Psoas muscle (tissue), 8 donors: ENCODE results near the gene FBXO22. TPM values are rescaled to one million over a fixed set of nuclear protein-coding genes. Genes with fewer than 3 reads are reported as not detected.

Experiments used
- ATAC-seq, 4 donors: fragments of 200-7000 bp; cut with Tn5 transposase; one replicate each; pipeline ENCODE4 v1.9.1; 2020; ENCODE audit warnings: moderate library complexity in 3 of 4, mild to moderate bottlenecking in 2 of 4
- DNase-seq, 2 donors: peaks; one replicate each; pipeline ENCODE4 v3.0.0-alpha.2; 2020
- H3K27ac ChIP-seq: fragments of 200-600 bp; one replicate; pipeline ENCODE4 v1.8.0; 2022
- H3K27me3 ChIP-seq, 3 donors: fragments of 200-600 bp in 1 of 3; one replicate each; pipeline versions ENCODE4 v1.6.1 to v1.8.0; 2013 to 2022; ENCODE audit warnings: low read length in 2 of 3, mild to moderate bottlenecking in 2 of 3, moderate library complexity in 1 of 3; ENCODE audit not compliant: insufficient read depth in 3 of 3
- H3K36me3 ChIP-seq, 2 donors: fragments of 200-600 bp in 1 of 2; one replicate each; pipeline versions ENCODE4 v1.6.1 to v1.8.0; 2013 to 2022; ENCODE audit warnings: low read depth in 1 of 2, mild to moderate bottlenecking in 1 of 2, moderate library complexity in 1 of 2; ENCODE audit not compliant: insufficient read depth in 1 of 2
- H3K4me1 ChIP-seq: fragments of 200-600 bp; one replicate; pipeline ENCODE4 v1.8.0; 2022
- H3K4me3 ChIP-seq: fragments of 200-600 bp; one replicate; pipeline ENCODE4 v1.8.0; 2022; ENCODE audit warnings: mild to moderate bottlenecking
- H3K9me3 ChIP-seq: fragments of 200-600 bp; one replicate; pipeline ENCODE4 v1.8.0; 2022
- CTCF ChIP-seq: fragments of 200-600 bp; IDR thresholded peaks from one replicate; pipeline ENCODE4 v1.8.0; 2022; ENCODE audit warnings: antibody characterized with exemption
- WGBS, 3 donors: extraction: QIAGEN DNeasy Blood & Tissue Kit; methylation state at CpG; one replicate each; pipeline versions ENCODE4 v1.1.6 to v1.1.7; 2013; 5-methylcytosine and 5-hydroxymethylcytosine counted together
- intact Hi-C, 2 donors: fragments of 100-400 bp; cut with DNase I; formaldehyde crosslinking; loops; one replicate each; pipeline versions ENCODE4 v1.11.0 to v1.14.2; 2022
- polyA plus RNA-seq, 3 donors: library from polyadenylated mRNA; stranded (reverse); fragments of 200-250 nt; gene quantifications; one replicate each; pipeline ENCODE4 v1.2.3, GENCODE V29; 2013
- total RNA-seq, 4 donors: library from RNA; stranded (reverse); fragmentation: NEBNext Ultra II Directional in 2 of 4; extraction: Animal tissue kit (Norgen Biotek cat#: 25700) in 2 of 4; gene quantifications; one replicate each; pipeline versions ENCODE4 v1.2.1 to v1.2.4, GENCODE V29; 2021 to 2023
- donor health status: healthy with polysubstance abuse.
- donor health status: DM: no; HTN: no; CAD: no; lungs with moderate emphysema.
- donor health status: Bipolar disorder and iron deficiency.
- donor health status: healthy.
- donor health status: DM: yes; HTN: yes; CAD: no.
- donor health status: DM: no; HTN: no; CAD: no.
- donor health status: DM: no; HTN: no; CAD: no.
- donor health status: DM: yes; HTN: yes; CAD: no.

The FBXO22 gene
- total and polyA plus RNA-seq, 7 donors, result 13.3 to 35.6 (median 15.3) TPM

- WGBS, 3 donors, result 78 to 80% (median 80%) methylated on average over 9 of the region's 9 CpGs
- no peak overlapping the region for H3K27ac ChIP-seq
- H3K4me3 ChIP-seq, result no peak overlapping the region
- peaks cover 0 to 31% of the 10 kb centered on the region in 2 donors for H3K36me3 ChIP-seq
- H3K4me1 ChIP-seq, result peaks cover 20% of the 10 kb centered on the region
- DNase-seq, result no peak
- intact Hi-C loops, result no loop called here
- TF ChIP-seq CTCF, result no peak
- H3K27me3 ChIP-seq, result no peaks in the 10 kb centered on the region
- H3K9me3 ChIP-seq, result no peaks in the 10 kb centered on the region
- peak in 1 of 4 donors; percentile 14 for ATAC-seq
Measured at GRCh38 chr15:75928680-75929608, 25.3 kb downstream of the FBXO22 start.

- TF ChIP-seq CTCF, result no peak
- Histone ChIP-seq H3K27ac (no peak overlapping the region), H3K4me1 (peaks cover 14% of the 10 kb centered on the region), H3K4me3 (no peak overlapping the region), H3K9me3 (no peaks in the 10 kb centered on the region), H3K36me3 (peaks cover 0 to 41% of the 10 kb centered on the region in 2 donors), H3K27me3 (no peaks in the 10 kb centered on the region)
- DNase-seq (no peak), ATAC-seq (peak in 2 of 4 donors; percentile 67 to 77)
- 49 to 52% (median 51%) methylated on average over 5 of the region's 5 CpGs for WGBS, 3 donors
- intact Hi-C loops, result loop anchor here in 1 of 2 donors (10.0 kb wide), 1 partner anchor 1545 kb away; no protein-coding TSS in a partner anchor
Measured at GRCh38 chr15:75929799-75930565, 26.3 kb downstream of the FBXO22 start.

GRCh38 chr15:75930866-75931265 lies 27.2 kb downstream of the FBXO22 start:
- Histone ChIP-seq H3K36me3 (peaks cover 0 to 43% of the 10 kb centered on the region in 2 donors), H3K4me3 (no peak overlapping the region), H3K27me3 (no peaks in the 10 kb centered on the region), H3K27ac (no peak overlapping the region), H3K4me1 (peaks cover 7% of the 10 kb centered on the region), H3K9me3 (no peaks in the 10 kb centered on the region)
- 87 to 97% (median 95%) methylated on average over 2 of the region's 2 CpGs for WGBS, 3 donors
- intact Hi-C loops, result loop anchor here in 1 of 2 donors (10.0 kb wide), 1 partner anchor 1544 kb away; no protein-coding TSS in a partner anchor
- ATAC-seq, result no peak
- TF ChIP-seq CTCF, result no peak
- DNase-seq, result no peak

- H3K27me3 ChIP-seq, result no peaks in the 10 kb centered on the region
- no peaks in the 10 kb centered on the region for H3K4me1 ChIP-seq
- ATAC-seq (no peak), DNase-seq (no peak)
- 61 to 67% (median 65%) methylated on average over 3 of the region's 3 CpGs for WGBS, 3 donors
- no peak overlapping the region for H3K27ac ChIP-seq
- H3K9me3 ChIP-seq, result no peaks in the 10 kb centered on the region
- peaks cover 0 to 10% of the 10 kb centered on the region in 2 donors for H3K36me3 ChIP-seq
- no peak for TF ChIP-seq CTCF
- intact Hi-C loops, result no loop called here
- H3K4me3 ChIP-seq, result no peak overlapping the region
Measured at GRCh38 chr15:75942464-75942863, 38.8 kb downstream of the FBXO22 start.
